Left kidney (tissue), 2 donors: ENCODE measurements around the gene ADAMTSL5. TPM values are rescaled to one million over a fixed set of nuclear protein-coding genes. Genes with fewer than 3 reads are reported as not detected.
"Not testable (repeated sequence)": the region's sequence is repeated elsewhere in the genome, so short reads cannot be mapped to it uniquely, and the experiment has no call there.

ENCODE experiments used
- DNase-seq: peaks from one replicate; pipeline ENCODE4 v3.0.0-alpha.2; 2013
- polyA plus RNA-seq: library from polyadenylated mRNA; unstranded; fragments of 120-200 nt; gene quantifications from one replicate; pipeline ENCODE4 v1.2.1, GENCODE V29; 2013; ENCODE audit not compliant: insufficient read length

The ADAMTSL5 gene
- polyA plus RNA-seq, 1 donor, result 0.27 TPM

GRCh38 chr19:1481224-1481892 lies 31.5 kb downstream of the ADAMTSL5 start:
- no peak for DNase-seq

GRCh38 chr19:1478934-1479707 lies 33.7 kb downstream of the ADAMTSL5 start, which contains the start of gene C19orf25:
C19orf25 (minus strand) TSS chr19:1479215; CDS start chr19:1478903, 312 bp downstream.
- DNase-seq, result peak; percentile 92

- DNase-seq, result not testable (repeated sequence)
These were observed 35.8 kb downstream of the ADAMTSL5 start for GRCh38 chr19:1477056-1477455.

GRCh38 chr19:1475751-1476437 lies 36.9 kb downstream of the ADAMTSL5 start:
- DNase-seq, result no peak

- DNase-seq, result no peak
These were observed 38.0 kb downstream of the ADAMTSL5 start for GRCh38 chr19:1474765-1475351.

GRCh38 chr19:1474011-1474764 lies 38.6 kb downstream of the ADAMTSL5 start:
- no peak for DNase-seq

- DNase-seq, result no peak
These were observed 39.6 kb downstream of the ADAMTSL5 start for GRCh38 chr19:1473085-1473851.

- no peak for DNase-seq
These were observed 40.4 kb downstream of the ADAMTSL5 start for GRCh38 chr19:1472231-1473084.

GRCh38 chr19:1471515-1472160 lies 41.2 kb downstream of the ADAMTSL5 start:
- DNase-seq, result no peak

- DNase-seq, result no peak
These were observed 41.8 kb downstream of the ADAMTSL5 start for GRCh38 chr19:1471010-1471514.

GRCh38 chr19:1470305-1471009 lies 42.4 kb downstream of the ADAMTSL5 start:
- no peak for DNase-seq

GRCh38 chr19:1470055-1470304 lies 42.8 kb downstream of the ADAMTSL5 start:
- no peak for DNase-seq

- DNase-seq, result no peak
These were observed 43.4 kb downstream of the ADAMTSL5 start for GRCh38 chr19:1469255-1470054.

GRCh38 chr19:1468821-1469254 lies 44.0 kb downstream of the ADAMTSL5 start:
- DNase-seq, result no peak

GRCh38 chr19:1468274-1468820 lies 44.5 kb downstream of the ADAMTSL5 start:
- no peak for DNase-seq

- DNase-seq, result no peak
These were observed 45.1 kb downstream of the ADAMTSL5 start for GRCh38 chr19:1467490-1468273.

- DNase-seq, result no peak
These were observed 45.7 kb downstream of the ADAMTSL5 start for GRCh38 chr19:1467215-1467489.
